Bronchial epithelial cell (primary cell): ENCODE results near the gene SLC2A10. TPM values are rescaled to one million over a fixed set of nuclear protein-coding genes. Genes with fewer than 3 reads are reported as not detected.

ENCODE experiments used
- DNase-seq: peaks from one replicate; pipeline ENCODE4 v3.0.0-alpha.2; 2010; ENCODE audit warnings: low read depth
- FAIRE-seq: peaks from 2 replicates; lab custom pipeline; 2011; peaks lifted over from hg19 to GRCh38; lab: Jason Lieb, UNC
- H3K27me3 ChIP-seq: 2 replicates; pipeline ENCODE4 v1.5.1; 2011; ENCODE audit warnings: low read length; ENCODE audit not compliant: control insufficient read depth, insufficient read depth
- H3K36me3 ChIP-seq: 2 replicates; pipeline ENCODE4 v1.5.1; 2011; ENCODE audit warnings: low read length; ENCODE audit not compliant: control insufficient read depth, insufficient read depth
- H3K4me3 ChIP-seq: 2 replicates; pipeline ENCODE4 v1.5.1; 2011; ENCODE audit warnings: mild to moderate bottlenecking, low read depth, low read length, control low read depth
- CTCF ChIP-seq: IDR thresholded peaks from 2 replicates; pipeline ENCODE4 v1.5.1; 2011; ENCODE audit warnings: mild to moderate bottlenecking, moderate library complexity, low read length, control low read depth, inconsistent platforms; ENCODE audit not compliant: insufficient read depth, severe bottlenecking
- total RNA-seq: library from RNA; depleted of rRNA; stranded (reverse); fragments of >200 nt; gene quantifications from 2 replicates; pipeline ENCODE4 v1.2.1, GENCODE V29; 2014

Gene SLC2A10
- total RNA-seq: 19.2 and 30.2 TPM in 2 replicates

- DNase-seq: no peak
- H3K36me3 ChIP-seq: no peaks in the 10 kb centered on the region
- FAIRE-seq: no peak
- peak within 1 kb of the TSS; percentile 67 for H3K4me3 ChIP-seq
- TF ChIP-seq CTCF: no peak
- H3K27me3 ChIP-seq: no peaks in the 10 kb centered on the region
Measured at GRCh38 chr20:46709459-46710152, at the start of gene SLC2A10. Gene SLC2A10, plus strand, starts transcription at chr20:46709649. Its CDS starts 88 bp downstream, at chr20:46709737.

GRCh38 chr20:46660487-46660886 lies 49.0 kb upstream of the SLC2A10 start:
- no peak for DNase-seq
- TF ChIP-seq CTCF: no peak
- no peaks in the 10 kb centered on the region for H3K27me3 ChIP-seq
- no peaks in the 10 kb centered on the region for H3K36me3 ChIP-seq
- no peak for FAIRE-seq
- H3K4me3 ChIP-seq: no peak overlapping the region

- Histone ChIP-seq H3K27me3 (no peaks in the 10 kb centered on the region), H3K4me3 (no peak overlapping the region), H3K36me3 (no peaks in the 10 kb centered on the region)
- FAIRE-seq (no peak), DNase-seq (no peak)
- no peak for TF ChIP-seq CTCF
Measured at GRCh38 chr20:46661659-46662058, 47.8 kb upstream of the SLC2A10 start.

- TF ChIP-seq CTCF: no peak
- H3K4me3 ChIP-seq: no peak overlapping the region
- FAIRE-seq (no peak), DNase-seq (no peak)
- no peaks in the 10 kb centered on the region for H3K27me3 ChIP-seq
- no peaks in the 10 kb centered on the region for H3K36me3 ChIP-seq
Measured at GRCh38 chr20:46663531-46663930, 45.9 kb upstream of the SLC2A10 start.

GRCh38 chr20:46665602-46666001 lies 43.8 kb upstream of the SLC2A10 start:
- no peak for TF ChIP-seq CTCF
- no peaks in the 10 kb centered on the region for H3K36me3 ChIP-seq
- H3K4me3 ChIP-seq: no peak overlapping the region
- H3K27me3 ChIP-seq: no peaks in the 10 kb centered on the region
- DNase-seq (no peak), FAIRE-seq (no peak)

- FAIRE-seq (no peak), DNase-seq (no peak)
- TF ChIP-seq CTCF: no peak
- H3K4me3 ChIP-seq: no peak overlapping the region
- no peaks in the 10 kb centered on the region for H3K27me3 ChIP-seq
- H3K36me3 ChIP-seq: no peaks in the 10 kb centered on the region
Measured at GRCh38 chr20:46666306-46666705, 43.1 kb upstream of the SLC2A10 start.
